Muscle of leg (tissue), 11 donors: ENCODE measurements around the gene DFFB. TPM values are rescaled to one million over a fixed set of nuclear protein-coding genes. Genes with fewer than 3 reads are reported as not detected.

Source experiments
- DNase-seq: peaks from one replicate; pipeline ENCODE4 v3.0.0; 2013
- H3K27ac ChIP-seq: one replicate; pipeline ENCODE4 v1.5.1; 2013; ENCODE audit warnings: mild to moderate bottlenecking, low read length, control low read depth
- H3K27me3 ChIP-seq: one replicate; pipeline ENCODE4 v1.6.1; 2013; ENCODE audit warnings: low read length; ENCODE audit not compliant: control insufficient read depth, insufficient read depth
- H3K36me3 ChIP-seq: one replicate; pipeline ENCODE4 v1.6.1; 2013; ENCODE audit warnings: low read length; ENCODE audit not compliant: control insufficient read depth, insufficient read depth
- H3K4me1 ChIP-seq: one replicate; pipeline ENCODE4 v1.6.1; 2013; ENCODE audit warnings: low read length; ENCODE audit not compliant: control insufficient read depth, insufficient read depth
- H3K4me3 ChIP-seq: one replicate; pipeline ENCODE4 v1.5.1; 2013; ENCODE audit warnings: low read length, control low read depth
- H3K9me3 ChIP-seq: replicated peaks from 2 replicates; pipeline ENCODE4 v1.6.1; 2013; ENCODE audit warnings: low read depth, low read length; ENCODE audit not compliant: control insufficient read depth
- WGBS: methylation state at CpG from one replicate; pipeline ENCODE4 v1.1.5; 2013; ENCODE audit warnings: missing lambda C conversion rate; ENCODE audit not compliant: insufficient coverage; 5-methylcytosine and 5-hydroxymethylcytosine counted together
- polyA plus RNA-seq, 8 donors: library from polyadenylated mRNA; unstranded; fragments of 120-200 nt; gene quantifications; one replicate each; pipeline versions ENCODE4 v1.2.1 to v1.2.3, GENCODE V29; 2013; ENCODE audit warnings: inconsistent platforms in 1 of 8, low replicate concordance in 1 of 8; ENCODE audit not compliant: insufficient read length in 8 of 8, insufficient read depth in 1 of 8
- total RNA-seq: library from RNA; stranded (reverse); fragments of 120-200 nt; gene quantifications from one replicate; pipeline ENCODE4 v1.2.4, GENCODE V29; 2013

DFFB gene
- total and polyA plus RNA-seq, 9 donors: 4.3 to 6.8 (median 5.1) TPM

DNA sequence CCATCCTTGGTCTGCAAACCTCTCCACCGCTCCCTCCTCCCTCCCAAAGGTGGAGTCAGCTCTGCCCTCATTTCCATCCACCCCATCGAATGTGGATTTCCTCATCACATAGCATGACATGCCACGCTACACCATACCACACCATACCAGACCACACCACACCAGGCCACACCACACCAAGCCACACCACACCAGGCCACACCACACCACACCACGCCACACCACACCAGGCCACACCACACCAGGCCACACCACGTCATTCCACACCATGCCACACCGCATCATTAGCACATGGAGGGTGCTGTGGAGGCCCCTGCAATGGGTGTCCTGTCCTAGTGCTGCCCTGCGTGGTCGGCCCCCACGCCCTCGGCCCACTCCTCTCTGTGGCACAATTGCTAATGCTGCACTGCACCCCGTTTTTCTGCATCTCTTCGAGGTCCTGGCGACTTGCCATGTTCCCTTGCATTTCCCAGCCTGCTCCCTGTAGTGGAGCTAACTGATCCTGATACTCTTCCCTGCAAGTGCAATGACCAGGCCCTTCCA, 11.3 kb downstream of the DFFB start:
- 94% methylated on average over 12 of the region's 13 CpGs for WGBS
- H3K36me3 ChIP-seq: peaks cover 50% of the 10 kb centered on the region
- no peak for DNase-seq

DNA sequence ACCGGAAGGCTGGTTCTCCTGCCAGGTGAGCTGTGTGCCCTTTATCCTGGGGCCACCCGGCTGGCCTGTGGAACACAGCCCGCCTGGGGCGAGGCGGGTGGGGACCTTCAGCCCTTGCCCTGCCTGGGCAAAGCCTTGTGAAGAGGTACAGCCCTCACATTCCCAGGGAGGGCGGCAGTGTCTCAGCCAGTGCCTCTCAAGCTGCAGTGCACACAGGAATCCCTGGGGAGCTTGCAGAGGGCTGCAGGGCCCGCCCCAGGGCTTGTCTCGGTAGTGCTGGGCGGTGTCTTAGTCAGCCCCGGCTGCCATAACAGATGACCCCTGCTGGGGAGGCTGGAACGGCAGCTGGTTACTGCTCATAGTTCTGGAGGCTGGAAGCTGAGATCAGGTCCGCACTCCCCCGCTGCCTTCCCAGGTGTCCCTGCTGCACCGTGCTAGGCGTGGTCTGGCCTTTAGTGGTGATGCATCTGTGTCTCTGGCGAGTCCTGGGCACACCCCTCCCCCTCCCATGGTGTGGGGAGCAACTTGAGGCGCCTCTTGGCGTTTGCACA, 12.6 kb downstream of the DFFB start:
- Histone ChIP-seq H3K4me1 (peaks cover 8% of the 10 kb centered on the region), H3K9me3 (no peaks in the 10 kb centered on the region), H3K27ac (no peak overlapping the region), H3K4me3 (no peak overlapping the region), H3K36me3 (peaks cover 53% of the 10 kb centered on the region), H3K27me3 (no peaks in the 10 kb centered on the region)
- no peak for DNase-seq
- WGBS: 70% methylated on average over 12 of the region's 18 CpGs

More for the DNA sequence above, 11.3 kb downstream of the DFFB start:
- H3K27ac ChIP-seq: no peak overlapping the region
- no peak overlapping the region for H3K4me3 ChIP-seq
- peaks cover 8% of the 10 kb centered on the region for H3K4me1 ChIP-seq
- H3K27me3 ChIP-seq: no peaks in the 10 kb centered on the region
- H3K9me3 ChIP-seq: no peaks in the 10 kb centered on the region

DNA sequence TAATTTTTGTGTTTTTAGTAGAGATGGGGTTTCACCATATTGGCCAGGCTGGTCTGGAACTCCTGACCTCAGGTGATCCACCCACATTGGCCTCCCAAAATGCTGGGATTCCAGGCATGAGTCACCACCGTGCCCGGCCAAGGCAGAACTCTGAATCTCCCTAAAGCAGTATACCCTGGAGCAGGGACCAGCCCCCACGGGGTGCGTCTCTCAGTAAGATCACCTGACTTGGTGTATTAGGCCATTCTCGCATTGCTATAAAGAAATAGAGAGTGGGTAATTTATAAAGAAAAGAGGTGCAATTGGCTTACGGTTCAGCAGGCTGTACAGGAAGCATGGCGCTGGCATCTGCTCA, 14.2 kb downstream of the DFFB start:
- H3K27me3 ChIP-seq: no peaks in the 10 kb centered on the region
- no peaks in the 10 kb centered on the region for H3K4me1 ChIP-seq
- H3K27ac ChIP-seq: no peak overlapping the region
- H3K36me3 ChIP-seq: peaks cover 59% of the 10 kb centered on the region
- 99% methylated on average over 5 of the region's 7 CpGs for WGBS
- DNase-seq: no peak
- H3K4me3 ChIP-seq: no peak overlapping the region
- no peaks in the 10 kb centered on the region for H3K9me3 ChIP-seq

DNA sequence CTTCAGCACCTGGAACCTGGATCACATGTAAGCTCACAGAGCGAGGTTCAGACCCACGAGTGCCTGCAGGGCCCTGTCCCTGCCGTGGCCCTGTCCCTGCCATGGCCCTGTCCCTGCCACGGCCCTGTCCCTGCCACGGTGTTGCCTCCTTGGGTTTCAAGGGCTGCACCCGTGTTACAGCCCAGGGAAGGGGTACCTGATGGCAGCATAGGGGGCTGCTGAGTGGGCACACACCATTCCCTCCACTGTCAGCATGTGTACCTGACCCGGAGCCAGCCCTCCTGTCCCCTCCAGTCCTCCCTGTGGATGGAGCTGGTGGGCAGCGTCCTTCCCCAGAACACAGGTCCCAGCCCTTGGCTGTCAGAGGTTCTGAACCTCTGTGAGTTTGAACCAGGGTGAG, 15.3 kb downstream of the DFFB start:
- no peaks in the 10 kb centered on the region for H3K9me3 ChIP-seq
- DNase-seq: no peak
- peaks cover 55% of the 10 kb centered on the region for H3K36me3 ChIP-seq
- 94% methylated on average over 6 of the region's 8 CpGs for WGBS
- no peaks in the 10 kb centered on the region for H3K4me1 ChIP-seq
- H3K27ac ChIP-seq: no peak overlapping the region
- H3K4me3 ChIP-seq: no peak overlapping the region
- no peaks in the 10 kb centered on the region for H3K27me3 ChIP-seq

DNA sequence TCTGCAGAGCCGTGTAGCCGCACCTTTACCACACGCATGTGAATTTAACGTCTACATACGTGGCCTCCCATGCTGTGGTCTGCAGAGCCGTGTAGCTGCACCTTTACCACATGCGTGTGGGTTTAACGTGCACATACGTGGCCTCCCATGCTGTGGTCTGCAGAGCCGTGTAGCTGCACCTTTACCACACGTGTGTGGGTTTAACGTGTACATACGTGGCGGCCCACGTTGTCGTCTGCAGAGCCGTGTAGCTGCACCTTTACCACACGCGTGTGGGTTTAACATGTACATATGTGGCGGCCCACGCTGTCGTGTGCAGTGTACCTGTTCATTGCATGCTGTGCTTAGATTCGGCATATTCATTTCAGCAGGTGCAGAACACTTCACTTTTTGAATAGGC, 17.5 kb downstream of the DFFB start:
- no peaks in the 10 kb centered on the region for H3K27me3 ChIP-seq
- 96% methylated on average over 22 of the region's 23 CpGs for WGBS
- peaks cover 43% of the 10 kb centered on the region for H3K36me3 ChIP-seq
- H3K9me3 ChIP-seq: peaks cover 7% of the 10 kb centered on the region
- no peaks in the 10 kb centered on the region for H3K4me1 ChIP-seq
- DNase-seq: no peak
- H3K4me3 ChIP-seq: no peak overlapping the region
- H3K27ac ChIP-seq: no peak overlapping the region

DNA sequence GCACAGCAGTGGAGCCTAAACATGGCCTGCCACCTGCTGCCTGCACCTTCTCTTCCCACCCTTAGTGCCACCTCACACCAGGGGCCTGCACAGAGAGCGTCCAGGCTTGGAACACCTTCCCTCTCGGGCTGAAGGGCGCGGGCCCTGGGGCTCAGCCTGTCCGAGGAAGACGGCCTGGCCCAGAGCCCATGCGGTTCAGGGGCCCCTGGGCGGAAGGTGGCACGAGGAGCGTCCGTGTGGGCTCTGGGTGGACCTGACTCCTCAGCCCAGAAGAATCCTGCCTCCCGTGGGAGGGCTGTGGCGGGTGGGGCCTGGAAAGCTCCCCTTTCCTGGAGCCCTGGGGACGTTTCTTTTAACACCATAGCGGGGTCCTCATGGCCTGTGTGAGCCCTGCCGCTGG, 19.4 kb downstream of the DFFB start:
- no peaks in the 10 kb centered on the region for H3K27me3 ChIP-seq
- H3K4me3 ChIP-seq: no peak overlapping the region
- 88% methylated on average over 15 of the region's 16 CpGs for WGBS
- H3K36me3 ChIP-seq: peaks cover 46% of the 10 kb centered on the region
- H3K4me1 ChIP-seq: no peaks in the 10 kb centered on the region
- no peak overlapping the region for H3K27ac ChIP-seq
- no peak for DNase-seq
- H3K9me3 ChIP-seq: peaks cover 7% of the 10 kb centered on the region

DNA sequence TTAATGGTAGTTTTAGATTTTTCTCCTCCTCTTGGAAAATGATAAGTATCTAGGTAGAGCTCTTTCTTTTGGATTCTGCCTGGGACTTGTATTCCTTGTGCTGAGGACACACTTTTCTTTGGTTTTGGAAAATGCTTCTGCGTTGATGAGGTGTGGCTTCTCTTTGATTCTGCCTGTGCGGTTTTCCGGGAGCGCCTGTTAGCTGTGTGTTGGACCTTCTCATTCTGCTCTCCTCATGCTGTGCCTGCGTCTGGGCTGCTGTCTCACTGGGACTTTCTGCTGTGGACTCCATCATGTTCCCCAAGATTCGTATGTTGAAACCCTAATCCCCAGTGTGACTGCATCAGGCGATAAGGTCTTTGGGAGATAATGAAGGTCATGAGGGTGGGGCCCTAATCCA, 21.8 kb downstream of the DFFB start:
- Histone ChIP-seq H3K4me1 (no peaks in the 10 kb centered on the region), H3K27ac (no peak overlapping the region)
- WGBS: 100% methylated on average over 5 of the region's 7 CpGs

DNA sequence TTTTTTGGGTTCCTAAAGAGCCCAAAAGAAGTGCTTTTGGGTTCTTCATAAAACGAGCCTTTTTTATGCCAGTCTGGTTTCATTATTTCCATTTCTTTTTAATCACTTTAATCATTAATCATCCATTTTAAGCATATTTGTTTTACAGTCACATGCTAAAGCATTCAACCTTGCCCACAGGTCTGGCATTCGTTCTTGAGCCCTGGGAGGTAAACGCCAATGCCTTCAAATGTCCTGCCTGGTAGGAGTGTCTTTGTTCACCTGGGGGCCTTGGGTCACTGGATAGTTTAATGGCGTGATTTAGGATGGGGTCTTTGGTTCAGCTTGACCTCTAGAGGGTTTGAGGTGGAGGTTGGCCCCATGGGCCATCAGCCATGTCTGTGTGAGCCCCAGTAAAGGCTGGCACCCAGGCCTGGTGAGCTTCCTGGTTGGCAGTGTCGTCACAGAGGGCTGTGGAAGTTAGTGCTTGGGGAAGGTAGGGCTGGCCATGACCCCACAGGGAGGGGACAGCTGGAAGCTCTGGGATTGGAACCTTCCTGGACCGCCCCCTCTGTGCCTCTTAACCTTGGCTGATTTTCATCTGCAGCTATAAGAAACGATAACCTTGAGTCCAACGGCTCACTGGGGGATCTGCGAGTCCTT, 22.6 kb downstream of the DFFB start:
- Histone ChIP-seq H3K27ac (no peak overlapping the region), H3K4me1 (no peaks in the 10 kb centered on the region), H3K4me3 (no peak overlapping the region), H3K36me3 (peaks cover 45% of the 10 kb centered on the region), H3K27me3 (no peaks in the 10 kb centered on the region), H3K9me3 (peaks cover 7% of the 10 kb centered on the region)
- 89% methylated on average over 7 of the region's 9 CpGs for WGBS
- DNase-seq: no peak

More for the DNA sequence above, 21.8 kb downstream of the DFFB start:
- H3K4me3 ChIP-seq: no peak overlapping the region
- DNase-seq: no peak
- peaks cover 42% of the 10 kb centered on the region for H3K36me3 ChIP-seq
- H3K27me3 ChIP-seq: no peaks in the 10 kb centered on the region
- peaks cover 7% of the 10 kb centered on the region for H3K9me3 ChIP-seq

DNA sequence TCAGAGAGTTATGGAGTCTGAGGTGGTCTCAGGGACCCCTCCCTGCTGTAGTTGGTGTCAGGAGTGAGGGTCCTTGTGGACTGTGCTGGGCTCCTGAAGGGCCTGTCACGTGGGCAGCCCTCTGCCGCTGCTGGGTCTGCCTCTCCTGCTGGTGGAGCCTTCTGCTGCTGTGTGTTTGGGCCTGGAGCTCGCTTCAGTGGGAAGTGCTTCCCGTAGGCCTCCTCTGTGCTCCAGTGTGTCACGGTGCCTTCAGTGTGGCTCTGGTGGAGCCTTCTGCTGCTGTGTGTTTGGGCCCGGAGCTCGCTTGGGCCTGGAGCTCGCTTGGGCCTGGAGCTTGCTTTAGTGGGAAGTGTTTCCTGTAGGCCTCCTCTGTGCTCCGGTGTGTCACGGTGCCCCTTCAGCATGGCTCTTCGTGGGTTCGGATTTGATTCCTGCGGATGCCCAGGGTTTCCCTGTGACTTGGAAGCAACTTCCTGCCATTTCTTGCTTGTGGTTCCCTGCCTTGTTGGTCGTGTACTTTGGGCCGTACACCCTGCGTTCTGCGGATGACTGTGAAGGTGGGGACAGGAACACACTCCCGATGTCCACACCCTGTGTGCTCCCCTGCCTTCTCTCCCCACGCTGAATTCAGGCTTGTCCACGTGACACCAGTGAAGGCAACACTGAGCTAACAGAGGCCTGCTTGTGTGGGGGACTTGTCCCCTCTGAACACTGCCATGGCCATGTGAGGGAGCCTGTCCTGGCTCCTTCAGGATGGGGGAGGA, 23.3 kb downstream of the DFFB start:
- H3K4me3 ChIP-seq: no peak overlapping the region
- H3K9me3 ChIP-seq: peaks cover 7% of the 10 kb centered on the region
- no peaks in the 10 kb centered on the region for H3K4me1 ChIP-seq
- no peak overlapping the region for H3K27ac ChIP-seq
- WGBS: 96% methylated on average over 17 of the region's 20 CpGs
- no peaks in the 10 kb centered on the region for H3K27me3 ChIP-seq
- H3K36me3 ChIP-seq: peaks cover 46% of the 10 kb centered on the region
- DNase-seq: no peak

DNA sequence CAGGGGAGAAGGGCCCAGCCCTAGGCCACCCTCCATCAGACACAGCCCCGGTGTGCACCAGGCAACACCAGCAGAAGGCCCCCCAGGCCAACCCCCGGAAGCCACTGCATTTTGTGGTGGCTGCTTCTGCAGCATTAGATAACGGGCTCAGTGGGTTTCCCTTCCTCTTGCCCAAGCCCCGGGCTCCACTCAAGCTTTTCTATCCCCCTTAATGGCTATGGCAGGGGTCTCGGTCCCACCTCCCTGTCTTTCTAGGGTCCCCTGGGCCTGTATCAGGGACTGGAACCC, 23.9 kb downstream of the DFFB start:
- peaks cover 51% of the 10 kb centered on the region for H3K36me3 ChIP-seq
- peaks cover 7% of the 10 kb centered on the region for H3K9me3 ChIP-seq
- H3K4me3 ChIP-seq: no peak overlapping the region
- 73% methylated on average over 4 of the region's 5 CpGs for WGBS
- H3K27me3 ChIP-seq: no peaks in the 10 kb centered on the region
- no peak overlapping the region for H3K27ac ChIP-seq
- no peaks in the 10 kb centered on the region for H3K4me1 ChIP-seq
- no peak for DNase-seq
